GM18505 (cell line): ENCODE data around the gene TBC1D22A.
"Not testable (repeated sequence)": the region's sequence is repeated elsewhere in the genome, so short reads cannot be mapped to it uniquely, and the experiment has no call there.

Experiments
- ATAC-seq: cut with Tn5 transposase; IDR thresholded peaks from one replicate; pipeline ENCODE4 v1.9.1; 2021; ENCODE audit not compliant: unreplicated experiment
- POLR2A ChIP-seq: IDR thresholded peaks from 4 replicates; pipeline ENCODE4 v1.6.1; 2011; ENCODE audit warnings: borderline replicate concordance; ENCODE audit not compliant: insufficient read depth, insufficient read length; ENCODE audit errors: extremely low read depth

The TBC1D22A gene

DNA sequence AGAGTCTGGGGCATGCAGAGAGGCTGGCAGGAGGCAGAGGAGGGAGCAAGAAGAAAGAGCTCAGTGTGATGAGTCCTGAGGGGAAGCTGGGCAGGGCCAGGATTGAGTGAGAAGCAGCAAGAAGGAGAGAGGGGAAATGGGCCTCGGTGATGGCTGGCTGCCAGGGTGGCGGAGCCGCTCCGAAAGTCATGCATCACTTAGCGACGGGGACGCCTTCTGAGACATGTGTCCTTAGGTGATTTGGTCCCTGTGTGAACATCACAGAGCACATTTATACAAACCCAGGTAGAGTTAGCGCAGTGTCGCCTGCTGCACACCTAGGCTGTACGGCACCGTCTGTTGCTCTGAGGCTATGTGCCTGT is 15.1 kb downstream of the TBC1D22A start:
- TF ChIP-seq POLR2A = no peak
- ATAC-seq = no peak

DNA sequence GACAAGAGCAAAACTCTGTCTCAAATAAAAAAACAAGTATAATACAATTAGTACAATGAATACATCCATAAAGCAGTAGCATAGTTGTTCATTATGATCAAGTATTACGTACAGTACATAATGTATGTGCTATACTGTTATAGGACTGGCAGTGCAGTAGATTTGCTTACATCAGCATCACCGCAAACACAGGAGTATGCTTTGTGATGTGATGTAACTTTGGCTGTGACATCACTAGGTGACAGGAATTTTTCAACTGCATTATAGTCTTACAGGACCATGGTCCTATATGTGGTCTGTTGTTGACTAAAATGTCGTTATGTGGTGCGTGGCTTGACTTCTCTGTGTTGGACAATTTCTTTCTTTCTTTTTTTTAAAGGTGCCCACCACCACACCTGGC is 16.6 kb downstream of the TBC1D22A start:
- ATAC-seq = no peak
- TF ChIP-seq POLR2A = no peak

DNA sequence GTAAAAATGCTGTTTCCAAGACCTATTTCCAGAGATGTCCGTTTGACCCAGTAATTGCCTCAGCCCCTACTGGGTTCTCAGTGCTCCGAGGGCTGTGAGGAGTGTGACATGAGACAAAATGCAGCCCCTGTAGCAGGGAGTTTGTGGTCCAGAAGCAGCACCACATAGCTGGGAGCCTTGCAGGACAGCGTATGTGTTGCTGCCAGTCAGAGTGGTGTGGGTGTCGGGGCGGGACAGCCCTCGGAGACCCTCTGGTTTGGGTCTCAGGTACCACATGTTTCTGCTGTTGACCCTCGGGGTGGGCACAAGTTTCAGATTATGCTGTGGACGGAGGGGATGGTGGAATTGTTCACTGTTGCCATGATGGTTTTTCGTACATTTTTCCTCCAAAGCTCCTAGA is 17.2 kb downstream of the TBC1D22A start:
- ATAC-seq = no peak
- TF ChIP-seq POLR2A = no peak

GRCh38 chr22:46780453-46780852 is 18.0 kb downstream of the TBC1D22A start:
- TF ChIP-seq POLR2A = no peak
- ATAC-seq = no peak

GRCh38 chr22:46781291-46781690 is 18.8 kb downstream of the TBC1D22A start:
- TF ChIP-seq POLR2A = no peak
- no peak for ATAC-seq

GRCh38 chr22:46782200-46782599 is 19.8 kb downstream of the TBC1D22A start:
- ATAC-seq = not testable (repeated sequence)

DNA sequence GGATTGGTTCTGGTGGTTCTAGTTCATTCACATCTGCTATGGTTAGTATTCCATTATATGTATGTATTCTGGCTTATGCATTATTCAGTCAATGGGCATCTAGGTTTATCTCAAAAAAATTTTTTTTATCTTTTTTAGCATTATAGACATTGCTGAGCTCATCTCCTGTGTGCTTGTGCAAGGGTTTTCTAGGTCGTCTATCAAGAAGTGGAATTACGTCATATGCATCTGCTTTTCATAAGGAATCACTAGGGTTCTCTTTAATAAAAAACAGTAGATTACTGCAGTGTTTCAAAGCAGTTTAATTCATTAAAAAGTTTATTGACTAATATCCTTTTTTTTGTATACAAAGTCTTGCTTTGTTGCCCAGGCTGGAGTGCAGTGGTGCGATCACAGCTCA is 21.3 kb downstream of the TBC1D22A start:
- ATAC-seq = no peak
- TF ChIP-seq POLR2A = no peak

- no peak for TF ChIP-seq POLR2A
- no peak for ATAC-seq
These were observed 26.2 kb downstream of the TBC1D22A start for GRCh38 chr22:46788441-46789172.

DNA sequence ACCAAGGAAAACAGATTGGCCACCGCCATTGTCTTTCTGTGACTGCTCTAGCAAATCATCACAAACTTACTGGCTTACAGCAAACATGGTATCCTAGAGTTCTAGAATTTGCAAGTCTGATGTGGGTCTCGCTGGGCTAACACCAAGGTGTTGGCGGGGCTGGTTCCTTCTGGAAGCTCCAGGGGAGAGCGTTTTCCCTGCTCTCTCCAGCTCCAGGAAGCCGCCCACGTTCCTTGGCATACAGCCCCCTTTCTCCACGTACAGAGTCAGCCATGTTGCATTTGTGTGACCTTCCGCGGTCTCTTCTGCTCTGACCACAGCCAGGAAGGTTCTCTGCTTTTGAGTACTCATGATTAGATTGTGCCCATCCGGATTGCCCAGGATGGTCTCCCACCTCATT is 27.5 kb downstream of the TBC1D22A start:
- no peak for ATAC-seq
- no peak for TF ChIP-seq POLR2A

GRCh38 chr22:46791201-46791731 is 28.8 kb downstream of the TBC1D22A start:
- no peak for ATAC-seq

DNA sequence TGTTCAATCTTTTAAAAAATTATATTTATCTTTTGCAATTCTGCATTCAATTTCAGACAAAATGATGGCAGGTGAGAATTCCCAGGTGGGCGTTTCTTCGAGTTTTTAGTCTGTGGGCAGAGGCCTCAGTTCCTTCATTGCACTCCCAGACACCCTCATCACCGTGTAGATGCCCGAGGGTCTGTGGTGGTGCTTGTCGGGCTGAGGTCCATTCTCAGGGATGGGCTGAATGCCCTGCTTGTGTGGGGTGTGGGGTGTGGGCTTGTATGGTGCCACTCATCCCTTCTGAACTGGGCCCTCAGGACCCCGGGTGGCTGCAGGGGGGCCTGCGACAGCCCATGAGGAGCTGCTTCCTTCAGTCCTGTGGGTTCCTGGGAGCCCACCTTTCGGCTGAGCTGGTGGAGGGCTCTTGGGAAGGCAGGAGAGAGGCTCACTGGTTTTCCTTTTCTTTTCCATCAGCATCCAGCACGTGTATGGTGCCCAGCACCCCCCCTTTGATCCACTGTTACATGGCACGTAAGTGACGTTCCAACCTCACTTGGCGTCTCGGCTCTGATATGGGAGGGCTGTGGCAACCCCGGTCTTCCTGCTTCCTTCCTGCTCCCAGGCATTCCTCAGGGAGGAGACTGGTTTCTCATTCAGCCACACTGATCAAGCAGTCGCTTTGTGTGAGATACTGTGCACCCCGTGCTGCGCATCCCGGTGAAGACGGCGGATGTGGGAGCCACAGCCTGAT is 29.8 kb downstream of the TBC1D22A start:
- no peak for TF ChIP-seq POLR2A
- ATAC-seq = no peak

More at GRCh38 chr22:46791201-46791731, 28.8 kb downstream of the TBC1D22A start:
- TF ChIP-seq POLR2A = no peak

DNA sequence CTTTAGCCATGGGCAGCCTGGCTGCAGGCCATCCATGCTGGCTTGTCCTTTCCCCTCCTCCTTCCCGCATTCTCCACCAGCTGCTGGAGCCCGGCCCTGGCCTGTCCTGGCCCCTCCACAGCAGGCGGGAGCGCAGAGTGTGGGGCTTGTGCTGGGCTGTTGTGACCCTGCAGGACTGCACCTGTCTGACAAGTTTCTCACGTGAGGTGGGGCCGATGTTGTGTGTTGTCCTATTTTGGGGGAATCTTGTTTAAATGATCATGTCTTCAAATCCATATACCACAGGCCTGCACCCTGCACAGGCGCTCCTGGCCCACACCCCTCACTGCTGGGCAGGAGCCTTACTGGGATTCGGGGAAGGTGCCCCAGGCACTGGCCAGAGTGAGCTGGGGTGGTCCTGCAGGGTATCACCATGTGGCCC is 30.4 kb downstream of the TBC1D22A start:
- no peak for ATAC-seq
- no peak for TF ChIP-seq POLR2A

GRCh38 chr22:46793497-46793896 is 31.0 kb downstream of the TBC1D22A start:
- ATAC-seq = no peak
- no peak for TF ChIP-seq POLR2A

- ATAC-seq = no peak
These were observed 31.6 kb downstream of the TBC1D22A start for GRCh38 chr22:46794067-46794466.

More at GRCh38 chr22:46794067-46794466, 31.6 kb downstream of the TBC1D22A start:
- no peak for TF ChIP-seq POLR2A
